HG02571 (cell line): ENCODE data around the gene LRRC55.

ENCODE experiments used
- ATAC-seq: cut with Tn5 transposase; IDR thresholded peaks from one replicate; pipeline ENCODE4 v1.9.1; 2021; ENCODE audit warnings: mild to moderate bottlenecking, moderate library complexity; ENCODE audit not compliant: unreplicated experiment

Gene LRRC55

GRCh38 chr11:57233702-57234101 lies 51.9 kb downstream of the LRRC55 start:
- no peak for ATAC-seq

- ATAC-seq: no peak
Measured at GRCh38 chr11:57235761-57236703, 54.3 kb downstream of the LRRC55 start.

- no peak for ATAC-seq
Measured at GRCh38 chr11:57237204-57237681, 55.5 kb downstream of the LRRC55 start, which contains the start of gene APLNR. TSS of gene APLNR (minus strand) at chr11:57237250. CDS start at chr11:57237004, 246 bp downstream.

GRCh38 chr11:57239348-57239747 lies 57.6 kb downstream of the LRRC55 start:
- ATAC-seq: no peak

- no peak for ATAC-seq
Measured at GRCh38 chr11:57240007-57240406, 58.3 kb downstream of the LRRC55 start.

- no peak for ATAC-seq
Measured at GRCh38 chr11:57240757-57241156, 59.0 kb downstream of the LRRC55 start.
